Activated effector memory CD4-positive, alpha-beta T cell treated with Interleukin-2 at 50 U/mL for 16 hours (primary cell): ENCODE measurements around the gene OPRM1.
"Not testable (repeated sequence)": the region's sequence is repeated elsewhere in the genome, so short reads cannot be mapped to it uniquely, and the experiment has no call there.

Source experiments
- DNase-seq: peaks from one replicate; pipeline ENCODE4 v3.0.0-alpha.2; 2020

The OPRM1 gene

DNA sequence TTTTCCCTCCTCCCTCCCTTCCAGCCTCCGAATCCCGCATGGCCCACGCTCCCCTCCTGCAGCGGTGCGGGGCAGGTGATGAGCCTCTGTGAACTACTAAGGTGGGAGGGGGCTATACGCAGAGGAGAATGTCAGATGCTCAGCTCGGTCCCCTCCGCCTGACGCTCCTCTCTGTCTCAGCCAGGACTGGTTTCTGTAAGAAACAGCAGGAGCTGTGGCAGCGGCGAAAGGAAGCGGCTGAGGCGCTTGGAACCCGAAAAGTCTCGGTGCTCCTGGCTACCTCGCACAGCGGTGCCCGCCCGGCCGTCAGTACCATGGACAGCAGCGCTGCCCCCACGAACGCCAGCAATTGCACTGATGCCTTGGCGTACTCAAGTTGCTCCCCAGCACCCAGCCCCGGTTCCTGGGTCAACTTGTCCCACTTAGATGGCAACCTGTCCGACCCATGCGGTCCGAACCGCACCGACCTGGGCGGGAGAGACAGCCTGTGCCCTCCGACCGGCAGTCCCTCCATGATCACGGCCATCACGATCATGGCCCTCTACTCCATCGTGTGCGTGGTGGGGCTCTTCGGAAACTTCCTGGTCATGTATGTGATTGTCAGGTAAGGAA lies at the start of gene OPRM1:
TSS of gene OPRM1 (plus strand) at position 10 of the 612 bp plus-strand sequence. CDS start at position 315, 305 bp downstream.
- no peak for DNase-seq

DNA sequence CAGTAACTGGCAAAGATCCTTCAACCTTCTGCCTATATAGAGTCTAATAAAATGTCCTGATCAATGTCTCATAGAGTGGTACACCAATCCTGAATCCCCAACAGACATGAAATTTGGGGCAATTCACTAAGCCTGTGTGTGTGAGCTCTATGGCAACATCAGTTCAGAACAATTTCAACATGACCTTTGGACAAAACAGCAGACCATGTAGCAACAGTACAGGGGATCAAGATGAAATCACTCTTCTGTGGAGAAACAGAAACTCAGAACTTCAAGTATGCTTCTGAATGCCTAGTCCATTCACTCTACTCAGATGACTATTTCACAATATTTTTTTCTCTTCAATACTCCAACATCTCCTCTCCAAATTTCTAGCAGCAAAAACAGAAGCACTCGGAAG lies 49.1 kb upstream of the OPRM1 start:
- no peak for DNase-seq

DNA sequence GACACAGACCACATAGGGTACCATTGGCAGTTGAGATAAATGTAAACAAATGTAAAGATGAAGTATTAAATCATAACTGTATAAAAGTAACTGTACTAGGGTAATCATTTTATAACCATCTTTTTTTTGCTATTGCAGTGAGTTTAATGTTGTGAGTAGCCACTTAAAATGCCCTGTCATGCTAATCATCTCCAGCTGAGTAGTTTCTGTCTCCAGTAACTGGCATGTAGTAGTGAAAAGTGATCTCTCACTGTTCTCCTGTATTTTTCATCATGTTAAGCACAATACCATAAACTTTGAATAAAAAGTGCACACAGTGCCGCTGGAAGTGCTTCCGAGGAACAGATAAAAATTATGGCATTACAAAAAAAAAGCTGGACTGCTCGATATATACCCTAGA lies 45.0 kb upstream of the OPRM1 start:
- DNase-seq, result no peak

DNA sequence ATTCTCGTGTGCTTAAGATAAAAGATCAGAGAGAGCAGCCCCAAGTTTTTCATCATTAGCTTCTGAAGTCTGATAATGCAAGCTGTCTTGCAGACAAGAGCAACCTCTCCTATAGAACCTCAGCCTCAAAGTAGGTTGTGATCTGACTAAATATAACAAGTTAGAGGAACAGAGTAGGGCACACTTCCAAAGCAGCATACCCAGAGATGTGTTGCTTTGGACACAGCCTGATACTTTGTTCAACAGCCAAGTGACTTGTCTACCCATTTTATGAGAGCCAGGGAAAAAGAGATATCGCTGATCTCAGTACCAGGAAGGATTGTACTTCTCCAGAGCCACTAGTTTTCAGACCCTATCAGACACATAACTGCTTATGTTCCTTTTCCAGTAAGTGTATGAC lies 44.2 kb upstream of the OPRM1 start:
- no peak for DNase-seq

DNA sequence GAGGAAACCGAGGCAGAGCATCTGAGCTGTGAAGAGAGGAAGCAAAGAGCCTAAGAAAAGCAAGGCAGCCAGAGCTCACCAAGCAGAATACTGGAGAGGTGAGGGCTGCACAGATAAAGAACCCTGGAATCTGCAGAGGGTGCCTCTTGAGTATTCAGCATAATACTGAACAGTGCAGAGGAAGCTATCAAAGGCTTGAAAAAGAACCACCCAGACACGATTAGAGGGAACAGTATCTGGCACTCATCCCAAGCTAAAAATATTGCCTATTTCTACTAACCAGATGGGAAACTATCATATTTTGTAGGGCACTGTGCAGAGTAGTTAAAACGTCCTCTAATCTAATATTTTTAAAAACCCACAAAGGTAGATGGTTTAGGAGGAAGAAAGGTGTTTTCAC lies 41.8 kb upstream of the OPRM1 start:
- no peak for DNase-seq

DNA sequence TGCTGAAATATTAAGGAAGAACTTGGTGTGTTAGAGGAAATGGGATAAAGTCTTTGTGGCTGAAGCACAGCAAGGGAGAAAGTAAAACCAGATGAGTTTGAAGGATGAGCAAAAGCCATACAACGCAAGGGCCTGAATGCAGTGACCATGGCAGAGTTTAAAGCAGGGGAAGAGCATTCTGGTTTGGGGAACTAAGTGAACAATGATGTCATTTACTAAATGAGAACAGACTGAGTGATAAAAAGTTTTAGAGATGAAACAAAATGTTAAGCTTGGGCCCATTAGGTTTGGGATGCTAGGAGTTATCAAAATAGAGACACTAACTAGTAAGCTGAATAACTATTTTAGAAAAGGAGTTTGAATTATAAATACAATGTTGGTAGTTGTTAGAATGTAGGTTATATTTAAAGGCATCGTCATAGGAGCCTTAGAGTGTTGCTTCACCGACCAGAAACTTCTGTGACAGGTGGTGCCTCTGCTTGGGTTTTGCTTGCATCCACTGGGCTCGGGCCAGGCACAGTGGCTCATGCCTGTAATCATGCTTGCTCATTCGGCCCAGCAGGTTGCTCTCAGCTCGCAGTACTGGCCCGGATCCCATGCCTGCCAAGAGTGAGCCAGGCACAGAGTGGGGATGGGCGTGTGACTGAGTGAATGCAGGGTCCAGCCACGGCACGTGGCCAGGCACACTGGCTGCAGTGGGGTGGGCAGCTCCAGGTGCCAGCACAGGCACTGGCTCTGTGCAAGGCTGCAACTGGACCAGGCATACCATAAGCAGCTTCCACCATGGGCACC lies 37.4 kb upstream of the OPRM1 start:
- DNase-seq, result no peak

DNA sequence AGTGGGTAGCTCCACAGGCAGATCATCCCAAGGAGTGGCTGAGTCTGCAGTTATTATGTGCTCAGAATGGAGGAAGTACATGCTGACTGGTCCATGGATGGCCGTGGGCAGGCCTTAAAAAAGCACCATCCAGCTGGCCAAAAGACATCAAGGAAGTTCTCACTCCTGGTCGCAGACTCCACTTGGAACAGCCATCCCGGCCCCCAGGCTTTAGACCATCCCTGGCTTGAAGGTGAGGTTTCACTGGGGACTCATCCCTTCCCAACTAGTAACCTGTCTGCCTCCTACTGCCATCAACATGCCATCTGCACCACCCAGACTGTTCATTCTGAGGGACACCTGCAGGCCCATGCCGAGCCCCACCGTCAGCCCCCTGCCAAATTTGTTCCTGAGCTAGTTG lies 36.1 kb upstream of the OPRM1 start:
- no peak for DNase-seq

DNA sequence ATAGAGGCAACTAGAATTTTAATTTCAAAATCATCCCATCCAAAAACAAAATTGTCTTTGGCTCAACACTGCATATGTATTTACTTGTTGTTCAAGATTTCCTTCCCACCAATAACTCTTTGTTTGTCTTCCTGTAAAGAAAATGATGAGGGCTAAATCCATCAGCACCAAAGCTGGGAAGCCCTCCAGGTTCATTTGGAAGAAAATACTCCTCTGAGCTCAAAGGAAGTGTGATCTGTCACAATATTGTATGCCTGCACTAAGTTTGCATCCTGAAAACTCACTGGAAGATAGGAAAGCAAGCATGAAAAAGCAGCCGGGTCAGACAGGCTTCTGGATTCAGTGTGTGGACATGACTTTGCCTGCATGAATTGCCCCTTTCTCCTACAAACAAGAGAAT lies 28.7 kb upstream of the OPRM1 start:
- no peak for DNase-seq

DNA sequence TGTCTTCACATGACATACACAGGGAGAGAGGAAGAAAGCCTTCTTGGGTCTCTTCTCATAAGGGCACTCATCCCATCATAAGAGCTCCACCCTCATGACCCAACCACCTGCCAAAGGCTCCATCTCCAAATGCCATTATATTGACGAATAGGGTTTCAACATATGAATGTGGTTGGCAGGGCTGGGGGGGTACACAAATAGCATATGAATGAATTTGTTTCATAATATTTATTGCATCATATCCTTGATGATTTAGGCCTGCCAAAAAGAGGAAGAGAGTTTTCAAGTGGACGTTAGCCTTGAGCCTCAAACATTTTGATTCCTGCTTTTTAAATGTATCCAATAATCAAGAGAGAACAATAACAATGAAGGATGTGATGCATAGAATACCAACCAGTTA lies 26.2 kb upstream of the OPRM1 start:
- DNase-seq, result no peak

DNA sequence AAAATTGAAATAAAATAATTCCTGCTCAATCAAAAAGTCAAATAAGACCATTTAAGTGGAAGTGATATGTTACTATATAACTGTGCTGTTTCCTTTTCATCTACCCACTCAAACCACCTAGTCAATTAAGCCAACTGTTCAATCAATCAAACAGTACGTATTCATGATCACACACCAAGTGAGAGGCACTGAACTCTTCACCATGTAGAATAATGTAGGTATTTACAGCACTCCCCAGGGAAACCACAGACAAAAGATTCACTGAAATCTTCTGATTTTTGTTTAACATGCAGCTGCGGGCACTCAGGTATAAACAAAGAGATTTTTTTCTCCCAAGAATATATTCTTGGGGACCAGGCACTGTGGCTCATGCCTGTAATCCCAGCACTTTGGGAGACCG lies 21.3 kb upstream of the OPRM1 start:
- DNase-seq, result no peak

DNA sequence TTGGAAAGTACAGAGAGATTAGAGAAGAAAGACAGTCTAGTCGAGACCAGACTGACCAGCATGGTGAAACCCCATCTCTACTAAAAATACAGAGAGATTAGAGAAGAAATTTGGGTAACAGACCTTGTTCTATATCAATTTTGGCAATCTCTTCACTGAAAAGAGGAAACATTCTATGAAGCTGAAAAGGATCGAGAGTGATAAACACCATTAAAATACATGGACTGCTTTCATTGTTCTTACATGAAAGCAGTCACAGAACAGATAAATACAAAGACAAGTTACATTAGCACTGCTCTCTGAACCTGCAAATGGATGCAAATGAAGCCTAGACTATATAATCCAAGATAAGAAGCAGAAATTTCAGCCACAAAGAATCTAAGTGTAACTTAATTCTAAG lies 8.4 kb upstream of the OPRM1 start:
- DNase-seq, result no peak

DNA sequence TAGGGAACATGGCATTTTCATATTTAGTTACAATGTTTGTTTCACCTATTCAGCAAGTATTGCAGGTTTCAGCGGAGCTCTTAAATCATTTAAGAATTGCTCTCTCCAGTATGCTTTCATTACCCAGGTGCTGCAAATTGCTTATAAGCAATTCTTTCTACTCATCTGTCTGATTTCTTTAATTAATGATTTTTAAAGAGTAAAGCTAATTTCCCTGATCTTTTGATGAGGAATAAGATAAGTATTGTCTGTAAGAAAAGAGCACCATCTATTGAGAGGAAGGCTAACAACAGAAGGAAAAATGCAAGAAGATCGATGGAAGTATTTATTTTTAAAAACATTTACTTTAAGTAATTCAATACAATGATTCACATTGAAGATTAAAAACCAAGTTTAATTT lies 2.0 kb downstream of the OPRM1 start:
- no peak for DNase-seq

DNA sequence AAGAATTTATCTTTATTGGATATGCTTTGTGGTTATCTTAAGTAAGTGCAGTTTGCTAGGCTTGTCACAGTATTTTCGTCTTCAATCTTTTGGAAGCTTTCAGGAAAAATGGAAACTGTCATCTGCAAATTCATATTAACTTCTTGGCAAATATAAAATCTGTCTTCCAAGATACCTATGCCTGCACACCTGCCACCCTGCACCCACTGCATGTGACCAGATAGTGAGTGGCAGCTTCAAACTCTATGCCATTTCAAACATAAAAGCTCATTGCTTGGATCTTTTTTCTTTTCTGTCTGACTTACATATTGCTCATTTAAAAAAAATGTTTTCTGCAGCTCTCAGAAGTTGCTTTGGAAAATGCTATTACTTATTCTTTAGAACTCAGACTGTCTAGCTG lies 14.1 kb downstream of the OPRM1 start:
- no peak for DNase-seq

DNA sequence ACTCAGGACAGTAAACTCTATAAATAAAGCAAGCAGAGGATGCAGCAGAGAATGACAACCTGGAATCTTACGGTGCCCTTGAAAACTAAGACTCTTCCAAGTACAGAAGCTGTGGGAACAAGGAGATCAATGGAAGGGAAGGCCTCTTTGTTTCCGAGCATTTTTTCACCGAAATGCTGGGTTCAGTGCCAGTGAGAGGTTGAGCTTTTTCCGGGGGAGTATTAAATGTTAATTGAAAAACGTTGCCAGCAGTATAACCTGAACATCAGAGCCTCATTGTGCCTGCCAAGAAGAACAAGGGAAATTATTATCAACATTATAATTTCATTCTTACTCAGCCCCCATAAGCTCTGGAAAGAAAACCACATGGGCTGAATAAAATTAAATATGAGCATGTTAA lies 17.5 kb downstream of the OPRM1 start:
- no peak for DNase-seq

DNA sequence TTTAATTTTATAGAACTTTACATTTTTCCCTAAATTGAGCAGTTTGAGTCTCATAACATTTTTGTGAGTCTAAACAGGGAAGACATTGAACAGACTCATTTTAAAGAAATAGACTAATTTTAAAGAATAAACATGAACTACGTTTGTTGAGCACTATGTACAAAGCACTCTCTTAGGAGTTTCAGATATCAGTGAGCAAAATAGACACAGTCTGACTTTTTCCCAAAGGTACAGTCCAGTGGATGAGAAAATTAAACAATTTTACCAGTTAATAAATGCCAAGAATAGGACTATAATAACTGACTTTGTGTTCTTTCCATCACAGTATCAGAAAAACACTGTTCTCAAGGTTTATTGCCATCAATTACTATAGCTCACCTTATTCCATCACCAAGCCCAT lies 18.1 kb downstream of the OPRM1 start:
- no peak for DNase-seq

DNA sequence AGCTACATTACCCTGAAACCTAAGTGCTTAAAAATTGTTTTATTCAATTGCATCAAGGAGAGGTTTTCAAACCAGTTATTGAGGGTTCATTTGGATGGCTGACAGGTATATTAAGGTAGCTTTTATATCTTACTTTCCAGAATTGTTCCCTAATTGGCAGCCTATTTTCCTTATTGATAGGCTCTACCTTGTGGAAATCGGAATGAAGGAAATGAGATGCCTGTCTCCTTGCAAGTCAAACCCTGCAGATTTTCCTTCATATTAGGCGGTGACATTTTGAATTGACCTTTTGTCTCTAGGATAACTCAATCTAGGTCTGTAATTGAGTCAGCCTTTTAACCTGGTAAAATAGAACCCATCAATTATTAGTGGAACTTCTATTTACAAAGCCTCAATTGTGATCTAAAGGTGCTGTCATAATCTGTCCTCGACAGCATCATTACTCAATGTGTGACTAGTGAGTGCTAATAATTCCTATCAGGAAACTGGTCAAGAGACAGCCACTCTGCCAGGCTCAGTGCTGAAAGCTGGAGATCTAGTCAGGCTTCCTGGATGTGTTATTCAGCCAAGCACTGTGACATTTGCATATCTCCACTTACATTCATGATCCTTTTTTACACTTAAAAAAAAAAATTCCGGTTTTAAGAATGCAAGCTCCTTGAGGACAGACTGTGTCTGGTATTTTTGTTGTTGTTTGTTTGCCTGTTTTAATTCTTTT lies 20.1 kb downstream of the OPRM1 start:
- no peak for DNase-seq

DNA sequence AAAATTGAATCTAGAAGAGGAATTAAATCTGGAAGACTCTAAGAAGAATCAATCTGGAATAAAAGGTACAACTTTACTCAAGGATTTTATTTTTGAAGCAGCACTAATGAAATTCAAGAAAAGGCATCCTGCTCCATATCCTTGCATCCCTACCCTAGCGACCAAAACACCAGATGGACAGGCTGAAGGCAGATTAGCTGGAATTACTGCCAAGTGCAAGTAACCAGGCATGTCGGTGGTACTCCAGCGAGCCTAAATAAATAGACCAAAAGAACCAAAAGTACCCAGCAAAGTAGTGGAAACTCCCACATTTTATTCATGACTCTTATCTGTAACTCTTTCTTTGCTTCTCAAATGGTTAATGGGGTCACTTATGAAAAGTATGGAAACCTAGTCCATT lies 21.0 kb downstream of the OPRM1 start:
- no peak for DNase-seq

DNA sequence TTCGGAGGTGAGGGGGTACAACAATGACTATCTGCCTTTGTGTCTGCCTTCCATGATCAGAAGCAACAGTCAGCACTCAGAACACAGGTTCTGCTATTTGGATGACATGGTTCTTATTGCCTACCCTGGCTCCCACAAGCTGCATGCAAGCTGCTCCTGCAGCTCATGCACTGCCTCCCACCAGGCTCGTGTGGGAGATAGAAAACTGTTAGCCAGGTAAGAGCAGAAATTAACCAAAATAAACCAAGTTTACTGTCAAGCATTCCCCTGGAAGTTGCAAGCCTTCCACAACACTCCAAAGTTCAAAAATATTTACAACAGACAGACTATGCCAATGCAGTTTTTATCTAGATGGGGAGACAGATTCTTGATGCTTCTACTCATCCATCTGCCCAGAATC lies 31.0 kb downstream of the OPRM1 start:
- no peak for DNase-seq

DNA sequence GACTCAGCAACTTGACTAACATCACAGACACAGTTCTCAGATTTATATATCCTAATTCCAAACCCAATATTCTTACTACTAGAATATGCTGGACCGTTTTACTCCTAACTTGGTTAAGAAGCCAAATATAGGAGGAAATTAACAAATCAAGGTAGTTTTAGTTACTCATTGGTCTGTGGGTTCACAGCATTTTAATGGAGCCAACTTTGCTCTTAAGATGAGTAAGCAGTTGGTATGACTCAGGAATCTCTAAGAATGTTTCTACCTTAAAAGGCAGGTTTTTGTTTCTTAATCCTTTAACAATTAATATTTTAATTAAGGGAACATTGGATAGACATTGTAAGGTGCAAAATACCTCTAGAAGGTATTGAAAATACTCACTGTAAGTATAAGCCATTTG lies 31.6 kb downstream of the OPRM1 start:
- DNase-seq, result no peak

DNA sequence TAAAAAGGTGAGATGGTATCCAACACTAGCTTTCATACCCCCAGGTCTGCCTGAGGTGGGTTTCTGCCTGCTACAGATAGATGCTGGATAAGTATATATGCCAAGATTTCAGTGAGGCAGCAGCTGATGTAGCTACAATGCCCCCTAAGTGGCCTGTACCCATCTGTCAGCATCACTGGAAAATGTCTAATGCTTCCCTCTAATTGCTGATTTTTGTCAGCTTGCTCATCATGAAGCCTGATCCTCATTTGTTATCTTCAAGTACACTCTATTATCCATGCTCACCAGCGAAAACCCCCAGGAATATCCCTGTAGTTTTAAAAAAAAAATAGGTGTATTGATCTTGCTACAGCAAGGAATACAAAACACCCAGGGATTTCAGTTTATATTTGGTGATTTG lies 32.2 kb downstream of the OPRM1 start:
- DNase-seq, result no peak

DNA sequence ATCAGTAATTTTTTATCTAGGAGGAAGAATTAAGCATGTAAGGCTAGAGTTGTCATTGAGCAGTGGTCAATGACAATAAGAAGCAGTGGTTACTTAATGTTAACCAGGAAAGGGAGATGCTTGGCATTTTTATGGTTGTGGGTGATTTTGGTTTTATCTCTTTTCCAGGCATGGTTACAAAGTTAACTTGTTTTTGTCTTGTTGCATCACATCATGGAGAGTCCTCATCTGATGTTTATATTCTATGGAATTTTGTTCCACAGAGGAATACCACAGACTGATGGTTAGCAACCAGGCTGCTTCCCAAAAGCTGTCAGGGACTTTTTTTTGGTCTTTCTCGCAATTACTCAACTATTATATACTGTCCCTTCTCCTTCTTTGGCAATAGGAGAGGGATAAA lies 32.7 kb downstream of the OPRM1 start:
- no peak for DNase-seq

DNA sequence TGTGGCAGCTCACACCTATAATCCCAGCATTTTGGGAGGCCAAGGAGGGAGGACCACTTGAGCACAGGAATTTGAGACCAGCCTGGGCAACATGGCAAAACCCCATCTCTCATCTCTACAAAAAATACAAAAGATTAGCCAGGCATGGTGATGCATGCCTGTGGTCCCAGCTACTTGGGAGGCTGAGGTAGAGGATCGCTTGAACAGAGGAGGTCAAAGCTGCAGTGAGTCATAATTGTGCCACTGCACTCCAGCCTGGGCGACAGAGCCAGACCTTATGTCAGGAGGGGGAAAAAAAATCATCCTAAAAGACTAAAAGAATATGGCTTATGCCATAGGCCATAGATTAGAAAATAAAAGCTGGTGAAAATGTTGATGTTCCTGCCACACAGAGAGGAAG lies 39.6 kb downstream of the OPRM1 start:
- not testable (repeated sequence) for DNase-seq

DNA sequence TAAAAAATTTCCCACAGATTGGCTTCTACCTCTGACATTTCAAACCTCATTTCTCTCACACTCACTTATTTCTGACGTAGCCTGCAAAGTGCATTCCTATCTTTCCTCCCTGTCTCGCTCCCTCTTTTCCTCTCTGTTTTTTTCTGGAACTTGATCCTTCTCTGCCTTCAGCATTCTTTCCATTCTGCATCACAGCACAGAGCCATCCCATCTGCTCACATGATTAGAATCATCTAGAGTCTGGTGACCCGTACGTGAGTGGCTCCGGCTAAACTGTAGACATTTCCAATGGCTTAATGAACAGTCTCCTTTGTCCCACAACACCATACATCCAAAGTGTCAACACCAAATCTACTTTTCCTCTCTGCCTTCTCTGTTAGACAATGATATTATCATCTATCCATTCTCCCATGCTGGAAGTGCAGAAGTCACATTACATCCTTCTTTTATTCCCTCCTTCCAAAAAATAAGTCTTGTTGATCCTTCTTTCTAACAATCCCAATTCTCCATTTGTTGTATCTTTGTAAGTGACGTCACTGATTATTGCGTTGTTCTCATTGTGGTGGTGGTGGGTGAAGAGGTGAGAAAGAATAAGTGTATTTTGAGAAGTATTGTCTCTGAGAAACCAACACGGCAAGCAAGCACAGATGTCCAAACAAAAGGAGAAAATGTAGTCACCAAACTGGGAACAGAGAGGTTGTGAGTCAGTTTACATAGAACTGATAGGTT lies 41.6 kb downstream of the OPRM1 start:
- DNase-seq, result no peak

DNA sequence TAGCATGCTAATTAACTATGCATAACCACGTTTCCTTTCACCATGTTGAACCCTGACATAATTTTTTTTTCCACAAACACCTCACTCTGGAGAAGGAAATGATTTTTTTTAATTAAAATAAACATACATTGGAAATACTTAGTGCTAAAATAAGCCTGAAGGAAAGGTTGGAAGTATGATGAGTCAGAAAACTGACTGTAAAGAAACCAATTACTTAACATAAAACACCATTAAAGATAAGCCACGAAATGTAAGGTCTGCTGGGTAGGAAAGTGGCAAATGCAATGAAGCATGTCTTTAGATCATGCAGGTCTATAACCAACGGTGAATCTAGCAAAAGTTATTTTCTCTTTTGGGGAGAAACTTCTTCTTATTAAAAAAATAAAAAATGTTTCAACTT lies 47.5 kb downstream of the OPRM1 start:
- DNase-seq, result no peak
